Effector memory CD8-positive, alpha-beta T cell (primary cell): Measurements from ENCODE around the gene CCSAP.

Source experiments
- ATAC-seq: fragments of 150-1000 bp; cut with Tn5 transposase; replicated peaks from 2 replicates; pipeline ENCODE4 v1.10.0; 2021; ENCODE audit warnings: mild to moderate bottlenecking, moderate library complexity
- DNase-seq, 3 experiments: peaks; one replicate each; pipeline ENCODE4 v3.0.0; 2021
- H3K27ac Mint-ChIP-seq, 2 donors: one replicate each; pipeline ENCODE4 v1.8.0; 2022; ENCODE audit warnings: mild to moderate bottlenecking in 2 of 2, mixed read lengths in 2 of 2, moderate library complexity in 2 of 2
- H3K27me3 Mint-ChIP-seq, 2 donors: one replicate each; pipeline ENCODE4 v1.8.0; 2022; ENCODE audit warnings: mixed read lengths in 2 of 2
- H3K36me3 Mint-ChIP-seq: one replicate; pipeline ENCODE4 v1.8.0; 2022; ENCODE audit warnings: mild to moderate bottlenecking, moderate library complexity, mixed read lengths; ENCODE audit not compliant: insufficient read depth
- H3K4me1 Mint-ChIP-seq, 2 donors: one replicate each; pipeline ENCODE4 v1.8.0; 2022; ENCODE audit warnings: low read depth in 2 of 2, mixed read lengths in 2 of 2
- H3K4me3 Mint-ChIP-seq, 2 donors: one replicate each; pipeline ENCODE4 v1.8.0; 2022; ENCODE audit warnings: mild to moderate bottlenecking in 2 of 2, mixed read lengths in 2 of 2, moderate library complexity in 2 of 2
- H3K9me3 Mint-ChIP-seq, 2 donors: one replicate each; pipeline ENCODE4 v1.8.0; 2022; ENCODE audit warnings: mixed read lengths in 2 of 2

CCSAP gene

GRCh38 chr1:229286099-229286766 lies 56.6 kb downstream of the CCSAP start:
- Mint-ChIP-seq H3K9me3 (no peaks in the 10 kb centered on the region), H3K36me3 (peaks cover 9% of the 10 kb centered on the region), H3K27ac (peak overlapping the region; percentile 60 to 77), H3K27me3 (no peaks in the 10 kb centered on the region), H3K4me1 (peaks cover 42 to 54% of the 10 kb centered on the region in 2 donors), H3K4me3 (peak overlapping the region in 1 of 2 donors; percentile 9)
- no peak for DNase-seq
- ATAC-seq, result no peak

GRCh38 chr1:229285440-229285839 lies 57.4 kb downstream of the CCSAP start:
- Mint-ChIP-seq H3K27ac (peak overlapping the region in 1 of 2 donors; percentile 45), H3K4me1 (peaks cover 39 to 61% of the 10 kb centered on the region in 2 donors), H3K9me3 (no peaks in the 10 kb centered on the region), H3K4me3 (no peak overlapping the region), H3K36me3 (peaks cover 9% of the 10 kb centered on the region), H3K27me3 (no peaks in the 10 kb centered on the region)
- DNase-seq (no peak), ATAC-seq (no peak)

GRCh38 chr1:229284887-229285286 lies 58.0 kb downstream of the CCSAP start:
- no peak overlapping the region for H3K4me3 Mint-ChIP-seq
- ATAC-seq (no peak), DNase-seq (no peak)
- peaks cover 9% of the 10 kb centered on the region for H3K36me3 Mint-ChIP-seq
- no peaks in the 10 kb centered on the region for H3K9me3 Mint-ChIP-seq
- H3K4me1 Mint-ChIP-seq, result peaks cover 39 to 64% of the 10 kb centered on the region in 2 donors
- H3K27ac Mint-ChIP-seq, result peak overlapping the region in 1 of 2 donors; percentile 45
- no peaks in the 10 kb centered on the region for H3K27me3 Mint-ChIP-seq

- Mint-ChIP-seq H3K9me3 (no peaks in the 10 kb centered on the region), H3K27ac (no peak overlapping the region), H3K27me3 (no peaks in the 10 kb centered on the region), H3K4me3 (no peak overlapping the region), H3K36me3 (no peaks in the 10 kb centered on the region), H3K4me1 (peaks cover 38 to 63% of the 10 kb centered on the region in 2 donors)
- ATAC-seq (no peak), DNase-seq (no peak)
Measured at GRCh38 chr1:229283183-229283611, 59.6 kb downstream of the CCSAP start.

- Mint-ChIP-seq H3K4me1 (peaks cover 34 to 57% of the 10 kb centered on the region in 2 donors), H3K4me3 (peak overlapping the region in 1 of 2 donors; percentile 10), H3K27me3 (no peaks in the 10 kb centered on the region), H3K27ac (no peak overlapping the region), H3K36me3 (no peaks in the 10 kb centered on the region), H3K9me3 (no peaks in the 10 kb centered on the region)
- ATAC-seq (no peak), DNase-seq (no peak)
Measured at GRCh38 chr1:229282295-229282823, 60.5 kb downstream of the CCSAP start.

- no peaks in the 10 kb centered on the region for H3K27me3 Mint-ChIP-seq
- H3K4me1 Mint-ChIP-seq, result peaks cover 27 to 50% of the 10 kb centered on the region in 2 donors
- DNase-seq (no peak), ATAC-seq (no peak)
- no peak overlapping the region for H3K27ac Mint-ChIP-seq
- no peaks in the 10 kb centered on the region for H3K9me3 Mint-ChIP-seq
- H3K36me3 Mint-ChIP-seq, result no peaks in the 10 kb centered on the region
- peak overlapping the region in 1 of 2 donors; percentile 4 for H3K4me3 Mint-ChIP-seq
Measured at GRCh38 chr1:229281339-229281926, 61.4 kb downstream of the CCSAP start.

- DNase-seq (no peak), ATAC-seq (no peak)
- Mint-ChIP-seq H3K27ac (no peak overlapping the region), H3K4me1 (peaks cover 28 to 47% of the 10 kb centered on the region in 2 donors), H3K4me3 (peak overlapping the region in 1 of 2 donors; percentile 4), H3K9me3 (no peaks in the 10 kb centered on the region), H3K36me3 (no peaks in the 10 kb centered on the region), H3K27me3 (no peaks in the 10 kb centered on the region)
Measured at GRCh38 chr1:229280921-229281320, 61.9 kb downstream of the CCSAP start.

DNA sequence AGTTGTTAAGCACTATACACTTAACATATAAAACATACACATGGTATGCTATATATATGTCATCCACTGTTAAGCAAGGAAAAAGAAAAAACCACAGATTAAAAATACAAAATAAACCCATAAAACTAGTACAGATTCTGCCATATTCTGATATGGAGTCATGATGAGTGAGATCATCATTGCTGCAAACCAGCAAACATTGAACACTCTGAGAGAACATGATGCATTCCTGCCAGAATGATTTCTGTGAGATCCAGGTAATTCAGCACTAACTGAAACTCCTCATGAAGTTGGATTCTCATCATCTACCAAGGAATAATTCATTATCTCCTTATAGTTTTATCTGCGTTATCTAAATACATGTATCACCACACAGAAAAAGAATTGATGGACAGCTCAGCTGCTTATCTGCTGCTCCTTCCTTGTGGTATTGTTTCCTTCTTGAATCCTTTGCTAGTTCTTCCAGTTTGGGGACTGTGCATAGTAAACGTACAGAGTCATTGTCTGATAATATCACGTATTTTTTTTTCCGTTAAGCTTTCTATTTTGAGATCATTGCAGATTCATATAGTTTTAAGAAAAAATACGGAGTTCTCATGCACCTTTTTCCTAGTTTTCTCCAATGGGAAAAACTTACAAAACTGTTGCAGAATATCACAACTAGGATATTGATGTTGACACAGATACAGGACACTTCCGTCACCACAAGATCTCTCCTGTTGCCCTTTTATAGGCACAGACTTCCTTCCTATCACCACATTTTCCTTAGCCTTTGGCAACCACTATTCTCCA lies 62.6 kb downstream of the CCSAP start:
- H3K27me3 Mint-ChIP-seq, result no peaks in the 10 kb centered on the region
- ATAC-seq (no peak), DNase-seq (no peak)
- H3K4me3 Mint-ChIP-seq, result no peak overlapping the region
- no peaks in the 10 kb centered on the region for H3K36me3 Mint-ChIP-seq
- H3K4me1 Mint-ChIP-seq, result peaks cover 25 to 45% of the 10 kb centered on the region in 2 donors
- no peak overlapping the region for H3K27ac Mint-ChIP-seq
- H3K9me3 Mint-ChIP-seq, result no peaks in the 10 kb centered on the region

GRCh38 chr1:229279242-229279641 lies 63.6 kb downstream of the CCSAP start:
- Mint-ChIP-seq H3K27ac (no peak overlapping the region), H3K4me3 (no peak overlapping the region), H3K4me1 (peaks cover 26 to 44% of the 10 kb centered on the region in 2 donors), H3K36me3 (no peaks in the 10 kb centered on the region), H3K27me3 (no peaks in the 10 kb centered on the region), H3K9me3 (no peaks in the 10 kb centered on the region)
- ATAC-seq, result no peak
- DNase-seq, result no peak

- H3K27me3 Mint-ChIP-seq, result no peaks in the 10 kb centered on the region
- H3K36me3 Mint-ChIP-seq, result no peaks in the 10 kb centered on the region
- peaks cover 28 to 43% of the 10 kb centered on the region in 2 donors for H3K4me1 Mint-ChIP-seq
- ATAC-seq (no peak), DNase-seq (no peak)
- H3K27ac Mint-ChIP-seq, result no peak overlapping the region
- H3K4me3 Mint-ChIP-seq, result no peak overlapping the region
- H3K9me3 Mint-ChIP-seq, result no peaks in the 10 kb centered on the region
Measured at GRCh38 chr1:229278120-229278741, 64.6 kb downstream of the CCSAP start.

- DNase-seq (no peak), ATAC-seq (no peak)
- H3K9me3 Mint-ChIP-seq, result no peaks in the 10 kb centered on the region
- H3K4me3 Mint-ChIP-seq, result no peak overlapping the region
- H3K27me3 Mint-ChIP-seq, result no peaks in the 10 kb centered on the region
- peaks cover 8% of the 10 kb centered on the region for H3K36me3 Mint-ChIP-seq
- H3K4me1 Mint-ChIP-seq, result peaks cover 26 to 32% of the 10 kb centered on the region in 2 donors
- H3K27ac Mint-ChIP-seq, result no peak overlapping the region
Measured at GRCh38 chr1:229275005-229275404, 67.8 kb downstream of the CCSAP start.

GRCh38 chr1:229273507-229274232 lies 69.2 kb downstream of the CCSAP start:
- H3K36me3 Mint-ChIP-seq, result peaks cover 8% of the 10 kb centered on the region
- no peak overlapping the region for H3K4me3 Mint-ChIP-seq
- peaks cover 26 to 31% of the 10 kb centered on the region in 2 donors for H3K4me1 Mint-ChIP-seq
- H3K27ac Mint-ChIP-seq, result no peak overlapping the region
- DNase-seq, result no peak
- no peaks in the 10 kb centered on the region for H3K27me3 Mint-ChIP-seq
- no peaks in the 10 kb centered on the region for H3K9me3 Mint-ChIP-seq
- ATAC-seq, result no peak
